Stomach (tissue), 4 donors: ENCODE measurements around the gene CHCHD6.

ENCODE experiments used
- CTCF ChIP-seq, 7 experiments: fragments of 450-650 bp in 4 of 7; fragments of 200-600 bp in 3 of 7; sonication (generic) in 3 of 7; IDR thresholded peaks; one replicate each; pipeline ENCODE4 v1.5.1; 2016 to 2019; ENCODE audit warnings: antibody characterized with exemption in 7 of 7, control low read depth in 2 of 7, mild to moderate bottlenecking in 1 of 7
- EP300 ChIP-seq: sonication (generic); formaldehyde crosslinking; IDR thresholded peaks from one replicate; pipeline ENCODE4 v1.6.1; 2017; ENCODE audit warnings: antibody characterized with exemption
- POLR2A ChIP-seq, 4 donors: fragments of 450-650 bp; IDR thresholded peaks; one replicate each; pipeline ENCODE4 v1.6.1; 2016; ENCODE audit warnings: antibody characterized with exemption in 4 of 4, control low read depth in 2 of 4, mild to moderate bottlenecking in 1 of 4, moderate library complexity in 1 of 4

GRCh38 chr3:126983653-126984390, 279.8 kb downstream of the CHCHD6 start:
- TF ChIP-seq CTCF (IDR thresholded peaks at IDR 0.05) (no peak), POLR2A (IDR thresholded peaks at IDR 0.05) (no peak), EP300 (no peak)
